GM20000 (cell line): ENCODE data around the gene SEC14L6.

Experiments used
- DNase-seq: peaks from one replicate; pipeline ENCODE4 v3.0.0; 2012; ENCODE audit warnings: low spot score
- CTCF ChIP-seq: IDR thresholded peaks from 2 replicates; pipeline ENCODE4 v1.5.1; 2012; ENCODE audit warnings: mild to moderate bottlenecking, control low read depth; ENCODE audit errors: extremely low read depth, missing control alignments

SEC14L6 gene

GRCh38 chr22:30506507-30506968, 40.0 kb downstream of the SEC14L6 start:
- TF ChIP-seq CTCF, result no peak
- DNase-seq, result no peak

- no peak for TF ChIP-seq CTCF
- DNase-seq, result no peak
These were observed 43.0 kb downstream of the SEC14L6 start for GRCh38 chr22:30503551-30503950.

DNA sequence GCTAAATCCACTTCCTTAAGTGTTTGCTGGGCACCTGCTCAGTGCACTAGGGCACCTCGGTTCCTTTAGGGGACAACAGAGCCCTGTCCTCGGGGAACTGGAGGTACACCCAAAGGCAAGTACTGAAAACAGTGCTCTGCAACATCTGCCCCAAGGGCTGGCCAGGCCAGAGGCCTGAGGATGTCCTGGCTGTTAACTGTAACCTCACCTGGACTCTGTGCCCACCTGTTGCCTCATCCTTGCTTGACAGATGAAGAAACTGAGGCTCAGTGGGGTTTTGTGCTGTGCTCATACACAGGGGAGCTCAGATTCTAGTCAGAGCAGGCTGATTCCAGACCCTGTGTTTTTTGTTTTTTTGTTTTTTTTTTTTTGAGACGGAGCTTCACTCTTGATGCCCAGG, 43.6 kb downstream of the SEC14L6 start:
- DNase-seq, result no peak

GRCh38 chr22:30502153-30502552, 44.4 kb downstream of the SEC14L6 start:
- DNase-seq, result no peak
- no peak for TF ChIP-seq CTCF

More for the DNA sequence above, 43.6 kb downstream of the SEC14L6 start:
- TF ChIP-seq CTCF, result no peak

- no peak for TF ChIP-seq CTCF
- DNase-seq, result no peak
These were observed 45.9 kb downstream of the SEC14L6 start for GRCh38 chr22:30500628-30501027.

DNA sequence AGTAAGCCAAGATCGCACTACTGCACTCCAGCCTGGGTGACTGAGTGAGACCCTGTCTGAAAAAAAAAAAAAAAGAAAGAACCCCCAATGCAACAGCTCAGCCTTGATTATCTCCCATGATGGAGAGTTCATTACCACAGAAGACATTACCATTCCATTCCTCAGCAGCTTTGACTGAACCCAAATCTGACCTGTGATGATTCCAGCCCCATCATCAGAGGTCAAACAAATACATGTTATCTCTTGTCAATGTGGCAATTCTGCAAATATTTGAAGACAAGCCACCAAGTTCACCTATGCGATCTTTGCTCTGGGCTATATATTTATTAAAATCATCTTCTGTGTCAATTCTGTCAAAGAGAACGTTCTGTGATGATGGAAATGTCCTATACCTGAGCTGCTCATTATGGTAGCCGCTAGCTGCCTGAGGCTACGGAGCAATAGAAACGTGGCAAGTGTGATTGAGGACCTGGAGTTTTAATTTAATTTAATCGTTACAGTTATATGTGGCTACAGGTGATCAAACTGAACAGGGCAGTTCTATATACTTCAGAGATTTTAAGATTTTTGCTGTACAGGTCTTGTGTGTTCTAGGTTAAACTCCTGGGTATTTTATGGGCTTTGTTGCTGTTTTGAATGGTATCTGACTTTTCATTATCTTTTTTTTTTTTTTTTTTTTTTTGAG, 48.9 kb downstream of the SEC14L6 start:
- no peak for DNase-seq

More for the DNA sequence above, 48.9 kb downstream of the SEC14L6 start:
- no peak for TF ChIP-seq CTCF
